Stimulated activated CD4-positive, alpha-beta T cell treated with anti-CD3 and anti-CD28 coated beads, Interleukin-2, amount 100 ng/mL, for 4 hours (primary cell): ENCODE results near the gene TNNI2.

Experiments used
- DNase-seq: peaks from one replicate; pipeline ENCODE4 v3.0.0-alpha.2; 2020; ENCODE audit warnings: low read depth

TNNI2 gene

DNA sequence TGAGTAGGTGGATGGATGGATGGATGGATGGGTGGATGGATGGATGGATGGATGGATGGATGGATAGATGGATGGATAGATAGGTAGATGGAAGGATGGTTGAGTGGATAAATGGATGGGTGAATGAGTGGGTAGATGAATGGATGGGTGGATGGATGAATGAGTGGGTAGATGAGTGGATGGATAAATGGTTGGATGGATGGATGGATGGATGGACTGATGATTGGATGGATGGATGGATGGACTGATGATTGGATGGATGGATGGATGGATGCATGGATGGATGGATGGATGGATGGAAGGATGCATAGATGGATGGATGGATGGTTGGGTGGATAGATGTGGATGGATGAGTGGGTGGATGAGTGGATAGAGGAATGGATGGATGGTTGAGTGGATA is 17.2 kb upstream of the TNNI2 start:
- no peak for DNase-seq

GRCh38 chr11:1822648-1823375 is 16.0 kb upstream of the TNNI2 start:
- DNase-seq = no peak

GRCh38 chr11:1823376-1824220 is 15.2 kb upstream of the TNNI2 start:
- no peak for DNase-seq

GRCh38 chr11:1824221-1825038 is 14.4 kb upstream of the TNNI2 start:
- no peak for DNase-seq

- no peak for DNase-seq
Measured at GRCh38 chr11:1825039-1825740, 13.6 kb upstream of the TNNI2 start.

DNA sequence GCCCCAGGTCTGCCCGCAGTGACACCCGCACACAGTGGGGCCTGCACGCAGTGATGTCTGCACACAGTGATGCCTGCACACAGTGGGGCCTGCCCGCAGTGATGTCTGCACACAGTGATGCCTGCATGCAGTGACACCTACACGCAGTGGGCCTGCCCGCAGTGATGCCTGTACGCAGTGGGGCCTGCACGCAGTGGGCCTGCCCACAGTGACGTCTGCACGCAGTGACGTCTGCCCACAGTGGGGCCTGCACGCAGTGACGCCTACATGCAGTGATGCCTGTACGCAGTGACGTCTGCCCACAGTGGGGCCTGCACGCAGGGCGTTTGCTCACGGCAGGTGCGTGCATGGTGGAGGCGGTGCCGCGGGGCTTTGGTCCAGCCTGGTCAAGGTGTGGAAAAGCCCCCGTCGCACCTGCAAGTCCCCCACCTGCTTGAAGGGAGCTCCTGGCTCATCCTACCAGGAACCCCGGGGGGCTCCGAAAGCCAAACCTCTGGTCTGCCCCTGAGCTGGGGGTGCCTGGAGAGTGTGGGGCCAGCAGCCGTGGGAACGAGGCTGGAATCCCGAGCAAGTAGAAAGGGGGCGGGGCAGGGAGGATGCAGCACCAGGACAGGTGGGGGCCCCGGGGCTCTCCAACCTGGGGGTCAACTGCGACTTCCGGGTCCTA is 12.9 kb upstream of the TNNI2 start:
- DNase-seq = no peak

DNA sequence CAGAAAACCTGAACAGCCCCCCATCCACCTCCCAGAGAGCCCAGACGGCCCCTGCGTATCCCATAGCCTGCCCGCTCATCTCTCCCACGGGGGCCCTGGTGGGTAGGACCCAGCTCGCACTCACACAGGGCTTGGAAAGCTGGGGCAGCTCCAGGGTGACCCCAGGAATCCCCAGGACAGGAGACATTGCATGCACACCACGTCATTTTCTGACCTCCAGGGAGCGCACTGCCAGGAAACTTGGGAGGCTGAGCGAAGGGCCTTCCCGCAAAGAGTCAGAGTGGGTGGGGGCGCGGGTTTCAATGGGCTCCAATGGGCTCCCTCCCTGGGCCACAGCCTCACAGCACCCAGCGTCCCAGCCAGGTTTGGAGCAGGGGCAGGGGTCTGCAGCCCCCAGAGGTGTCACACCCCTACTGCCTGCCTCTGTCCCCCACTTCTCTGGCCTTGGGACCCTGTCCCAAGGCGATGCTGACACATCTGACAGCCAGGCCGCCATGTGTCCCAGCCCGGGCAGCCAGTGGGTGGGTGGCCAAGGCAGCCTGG is 12.2 kb upstream of the TNNI2 start:
- DNase-seq = no peak

- DNase-seq = no peak
Measured at GRCh38 chr11:1827095-1827813, 11.5 kb upstream of the TNNI2 start.

- DNase-seq = no peak
Measured at GRCh38 chr11:1827931-1828330, 10.8 kb upstream of the TNNI2 start.

GRCh38 chr11:1828542-1828941 is 10.2 kb upstream of the TNNI2 start:
- no peak for DNase-seq

DNA sequence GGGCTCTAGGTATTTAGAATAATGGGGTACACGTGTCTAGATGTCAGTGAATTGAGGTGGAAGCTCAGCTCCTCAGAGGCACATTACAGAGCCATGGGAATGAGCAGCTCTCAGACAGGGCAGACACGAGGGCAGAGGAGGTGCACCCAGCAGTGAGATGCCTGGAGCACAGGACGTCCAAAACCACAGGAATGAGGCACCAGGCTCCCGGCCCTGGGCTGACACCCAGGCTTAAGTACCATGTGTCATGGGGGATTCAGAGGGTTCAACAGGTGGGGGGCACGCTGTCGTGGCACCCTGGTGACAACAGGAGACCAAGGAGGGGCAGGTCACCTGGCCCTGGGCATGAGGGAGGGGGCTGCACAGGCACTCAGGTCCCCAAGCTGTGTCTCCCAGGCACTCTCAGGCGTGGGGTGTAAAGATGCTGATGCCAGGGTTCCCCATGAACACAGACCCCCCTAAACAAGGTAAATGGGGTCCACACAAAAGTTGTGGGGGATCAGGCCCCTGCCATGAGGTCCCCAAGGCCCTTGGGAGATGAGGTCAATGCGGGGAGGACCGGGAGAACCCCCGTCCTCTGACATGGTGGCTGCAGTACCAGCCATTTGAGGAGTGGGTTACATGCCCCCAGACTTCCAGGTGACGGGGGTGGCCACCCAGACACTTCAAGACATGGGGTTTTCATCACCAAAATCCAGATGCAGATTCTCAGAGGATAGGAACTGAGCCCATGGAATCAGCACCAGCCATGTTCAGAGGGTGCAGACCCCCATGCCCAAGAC is 9.6 kb upstream of the TNNI2 start:
- DNase-seq = no peak

- DNase-seq = no peak
Measured at GRCh38 chr11:1830004-1830321, 8.8 kb upstream of the TNNI2 start.

- DNase-seq = no peak
Measured at GRCh38 chr11:1830322-1831223, 8.2 kb upstream of the TNNI2 start.

DNA sequence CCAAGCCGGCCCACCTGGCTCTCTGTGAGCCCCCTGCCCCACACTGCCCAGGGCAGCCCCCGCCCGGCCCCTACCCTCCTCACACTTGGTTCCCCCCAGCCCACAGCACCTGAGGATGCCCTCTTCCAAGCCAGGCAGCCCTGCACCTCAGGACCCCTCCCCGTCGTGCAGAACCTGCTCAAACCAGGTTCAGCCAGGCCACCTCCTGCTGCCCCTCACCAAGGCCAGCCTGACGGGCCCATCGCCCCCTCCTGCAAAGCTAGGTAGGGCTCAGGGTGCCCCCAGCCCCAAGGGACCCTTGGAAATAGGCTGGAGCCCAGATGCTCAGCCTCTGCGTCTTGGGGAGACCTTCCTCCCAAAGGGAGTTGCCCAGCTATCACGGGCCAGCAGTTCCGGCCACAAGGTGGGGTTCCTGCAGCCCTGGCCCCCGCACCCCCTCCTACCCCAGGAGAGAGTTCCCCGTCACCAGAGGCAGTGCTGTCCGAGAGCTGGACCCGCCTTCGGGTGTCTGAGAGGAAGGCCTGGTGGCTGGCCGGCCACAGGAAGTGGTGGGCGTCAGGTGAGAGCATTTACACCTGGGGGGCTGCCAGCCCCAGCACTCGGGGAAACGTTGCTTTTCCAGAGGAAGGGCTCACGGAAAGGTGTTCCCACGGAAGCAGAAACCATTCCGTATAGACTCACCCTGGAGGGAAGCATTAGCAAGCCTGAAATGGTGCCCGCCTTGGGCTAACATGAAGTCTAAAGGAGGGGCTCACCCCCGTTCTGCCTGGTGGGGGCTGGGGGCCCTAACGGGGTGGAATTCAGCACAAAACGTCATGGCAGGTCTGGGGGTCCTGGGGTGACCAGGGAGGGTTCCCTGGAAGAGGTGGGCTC is 7.2 kb upstream of the TNNI2 start:
- no peak for DNase-seq

DNA sequence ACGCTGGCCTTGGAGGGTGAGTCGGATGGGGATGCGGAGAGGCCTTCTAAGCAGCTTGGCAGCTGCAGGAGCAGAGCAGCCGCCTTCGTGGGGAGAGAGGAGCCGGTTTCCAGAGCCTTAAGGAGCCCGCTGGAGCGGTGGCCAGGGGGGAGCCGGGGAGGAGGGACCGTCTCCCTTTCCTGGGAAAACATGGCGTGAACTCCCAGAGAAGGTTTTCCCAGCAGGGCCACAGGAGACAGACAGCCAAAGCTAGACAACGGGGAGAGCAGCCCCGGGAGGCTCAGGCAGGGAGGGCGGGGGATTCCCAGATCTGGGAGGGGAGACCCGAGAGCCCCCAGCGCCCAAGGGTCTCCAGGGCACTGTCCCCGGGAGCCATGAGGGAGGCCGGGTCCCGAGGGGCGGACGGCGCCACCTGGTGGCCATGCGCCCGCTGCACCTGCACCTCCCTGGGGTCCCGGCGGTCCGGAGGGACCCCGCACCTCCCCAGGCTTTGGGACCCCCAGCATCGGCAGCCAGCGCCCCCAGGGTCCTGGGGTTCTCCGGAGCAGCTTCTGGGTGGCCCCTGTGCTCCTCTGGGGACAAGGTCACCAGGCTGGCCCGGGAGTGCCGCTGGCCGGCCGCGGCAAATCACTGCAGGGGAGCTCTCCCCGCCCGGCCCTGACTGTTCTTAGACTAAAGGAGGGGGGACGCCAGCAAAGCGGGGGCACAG is 6.4 kb upstream of the TNNI2 start:
- DNase-seq = peak; percentile 46

DNA sequence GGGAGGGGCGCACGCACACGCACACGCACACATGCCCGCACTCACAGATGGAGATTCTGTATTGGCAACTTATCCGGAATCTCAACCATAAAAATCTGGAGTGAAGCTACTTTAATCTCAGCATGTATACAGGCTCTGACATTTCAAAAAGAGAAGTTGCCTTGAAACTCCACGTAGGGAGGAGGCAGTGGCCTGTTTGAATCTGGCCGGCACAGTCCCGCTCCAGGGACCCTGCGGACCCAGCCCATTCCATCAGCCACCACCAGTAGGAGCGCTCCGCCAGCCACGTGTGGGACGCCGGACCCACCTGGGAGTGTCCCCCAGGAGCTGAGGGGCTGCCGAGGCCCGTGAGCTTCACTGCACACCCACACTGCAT is 5.9 kb upstream of the TNNI2 start:
- DNase-seq = no peak

- no peak for DNase-seq
Measured at GRCh38 chr11:1834062-1834610, 4.6 kb upstream of the TNNI2 start.
